A673 (cell line): ENCODE measurements around the gene SH2D4B.

Experiments
- CTCF ChIP-seq: fragments of 300-800, 200-600 bp; sonication (generic); conservative IDR thresholded peaks from 2 replicates; pipeline ENCODE4 v1.5.1; 2017; ENCODE audit warnings: low read depth, mild to moderate bottlenecking, antibody characterized with exemption, low read length, moderate library complexity, mixed read lengths
- EZH2 ChIP-seq: fragments of 200-600 bp; sonication (generic); IDR thresholded peaks from 2 replicates; pipeline ENCODE4 v1.6.1; 2017; ENCODE audit warnings: borderline replicate concordance, low read depth, mild to moderate bottlenecking, mixed read lengths, antibody characterized with exemption, low read length; ENCODE audit not compliant: poor library complexity, severe bottlenecking

GRCh38 chr10:80488539-80489066, 49.1 kb upstream of the SH2D4B start:
- TF ChIP-seq CTCF (no peak), EZH2 (no peak)
